ENCODE results near the gene BLVRA. TPM values are rescaled to one million over a fixed set of nuclear protein-coding genes. Genes with fewer than 3 reads are reported as not detected.
"Not testable (repeated sequence)": the region's sequence is repeated elsewhere in the genome, so short reads cannot be mapped to it uniquely, and the experiment has no call there.

The BLVRA gene, protein sequence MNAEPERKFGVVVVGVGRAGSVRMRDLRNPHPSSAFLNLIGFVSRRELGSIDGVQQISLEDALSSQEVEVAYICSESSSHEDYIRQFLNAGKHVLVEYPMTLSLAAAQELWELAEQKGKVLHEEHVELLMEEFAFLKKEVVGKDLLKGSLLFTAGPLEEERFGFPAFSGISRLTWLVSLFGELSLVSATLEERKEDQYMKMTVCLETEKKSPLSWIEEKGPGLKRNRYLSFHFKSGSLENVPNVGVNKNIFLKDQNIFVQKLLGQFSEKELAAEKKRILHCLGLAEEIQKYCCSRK
- polyA plus RNA-seq (2013, experiment 1 of 2), result 23.6 TPM
- polyA plus RNA-seq (2013, experiment 2 of 2), result 23.3 TPM

GRCh38 chr7:43758029-43758821 is at the start of gene BLVRA:
TSS of gene BLVRA (plus strand) at chr7:43758680. CDS start at chr7:43771159, 12,479 bp downstream.
- H3K27ac ChIP-seq (ENCODE audit: low read depth, low read length), result no peak within 1 kb of the TSS
- H3K9me3 ChIP-seq (ENCODE audit: insufficient read depth, low read depth, low read length), result no peaks in the 10 kb centered on the region
- H3K36me3 ChIP-seq (ENCODE audit: insufficient read depth, low read length), result no peaks in the 10 kb centered on the region
- H3K4me3 ChIP-seq (ENCODE audit: low read length), result peak within 1 kb of the TSS; percentile 81
- H3K9ac ChIP-seq (ENCODE audit: low read depth, low read length), result peak within 1 kb of the TSS; percentile 54
- H3K27me3 ChIP-seq (ENCODE audit: insufficient read depth, low read length), result peaks cover 39% of the 10 kb centered on the region
- 2% methylated on average over 67 of the region's 67 CpGs for WGBS
- H3K4me1 ChIP-seq (ENCODE audit: insufficient read depth, low read length), result peaks cover 17% of the 10 kb centered on the region

- peaks cover 13% of the 10 kb centered on the region for H3K4me1 ChIP-seq (ENCODE audit: insufficient read depth, low read length)
- no peak overlapping the region for H3K27ac ChIP-seq (ENCODE audit: low read depth, low read length)
- WGBS, result 100% methylated on average over 1 of the region's 1 CpG
- no peak overlapping the region for H3K9ac ChIP-seq (ENCODE audit: low read depth, low read length)
- H3K4me3 ChIP-seq (ENCODE audit: low read length), result no peak overlapping the region
- H3K9me3 ChIP-seq (ENCODE audit: insufficient read depth, low read depth, low read length), result peaks cover 2% of the 10 kb centered on the region; the same call in 1 of the 2 replicates
- H3K27me3 ChIP-seq (ENCODE audit: insufficient read depth, low read length), result no peaks in the 10 kb centered on the region
- H3K36me3 ChIP-seq (ENCODE audit: insufficient read depth, low read length), result peaks cover 3% of the 10 kb centered on the region; the same call in 1 of the 2 replicates
Measured at GRCh38 chr7:43711503-43711902, 47.0 kb upstream of the BLVRA start.

DNA sequence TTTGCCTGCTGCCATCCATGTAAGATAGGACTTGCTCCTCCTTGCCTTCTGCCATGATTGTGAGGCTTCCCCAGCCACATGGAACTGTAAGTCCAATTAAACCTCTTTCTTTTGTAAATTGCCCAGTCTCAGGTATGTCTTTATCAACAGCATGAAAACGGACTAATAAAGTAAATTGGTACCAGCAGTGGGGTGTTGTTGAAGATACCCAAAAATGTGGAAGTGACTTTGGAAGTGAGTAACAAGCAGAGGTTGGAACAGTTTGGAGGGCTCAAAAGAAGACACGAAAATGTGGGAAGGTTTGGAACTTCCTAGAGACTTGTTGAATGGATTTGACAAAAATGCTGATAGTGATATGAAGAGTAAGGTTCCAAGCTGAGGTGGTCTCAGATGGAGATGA is 42.5 kb upstream of the BLVRA start:
- H3K4me3 ChIP-seq (ENCODE audit: low read length), result not testable (repeated sequence)
- 93% methylated on average over 2 of the region's 2 CpGs for WGBS

DNA sequence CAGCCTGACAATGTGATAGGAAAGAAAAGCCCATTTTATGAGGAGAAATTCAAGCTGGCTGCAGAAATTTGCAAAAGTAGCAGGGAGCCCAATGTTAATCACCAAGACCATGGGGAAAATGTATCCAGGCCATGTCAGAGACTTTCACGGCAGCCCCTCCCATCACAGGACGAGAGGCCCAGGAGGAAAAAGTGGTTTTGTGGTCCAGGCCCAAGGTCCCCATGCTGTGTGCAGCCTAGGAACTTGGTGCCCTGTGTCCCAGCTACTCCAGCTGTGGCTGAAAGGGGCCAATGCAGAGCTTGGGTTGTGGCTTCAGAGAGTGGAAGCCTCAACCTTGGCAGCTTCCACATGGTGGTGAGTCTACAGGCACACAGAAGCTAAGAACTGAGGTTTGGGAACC is 41.9 kb upstream of the BLVRA start:
- 94% methylated on average over 2 of the region's 2 CpGs for WGBS
- Histone ChIP-seq H3K36me3 (ENCODE audit: insufficient read depth, low read length) (peaks cover 8% of the 10 kb centered on the region), H3K9me3 (ENCODE audit: insufficient read depth, low read depth, low read length) (peaks cover 6% of the 10 kb centered on the region; the same call in 1 of the 2 replicates), H3K4me3 (ENCODE audit: low read length) (no peak overlapping the region), H3K27me3 (ENCODE audit: insufficient read depth, low read length) (no peaks in the 10 kb centered on the region), H3K27ac (ENCODE audit: low read depth, low read length) (no peak overlapping the region), H3K9ac (ENCODE audit: low read depth, low read length) (no peak overlapping the region), H3K4me1 (ENCODE audit: insufficient read depth, low read length) (peaks cover 2% of the 10 kb centered on the region; the same call in 1 of the 2 replicates)

More for the DNA sequence above, 42.5 kb upstream of the BLVRA start:
- H3K27ac ChIP-seq (ENCODE audit: low read depth, low read length); H3K9ac ChIP-seq (ENCODE audit: low read depth, low read length); H3K9me3 ChIP-seq (ENCODE audit: insufficient read depth, low read depth, low read length); H3K27me3 ChIP-seq (ENCODE audit: insufficient read depth, low read length); H3K36me3 ChIP-seq (ENCODE audit: insufficient read depth, low read length); H3K4me1 ChIP-seq (ENCODE audit: insufficient read depth, low read length): not testable (repeated sequence)

GRCh38 chr7:43721193-43721806 is 37.2 kb upstream of the BLVRA start:
- H3K27ac ChIP-seq (ENCODE audit: low read depth, low read length), result no peak overlapping the region
- peaks cover 5% of the 10 kb centered on the region for H3K36me3 ChIP-seq (ENCODE audit: insufficient read depth, low read length)
- H3K4me3 ChIP-seq (ENCODE audit: low read length), result no peak overlapping the region
- no peaks in the 10 kb centered on the region for H3K4me1 ChIP-seq (ENCODE audit: insufficient read depth, low read length)
- H3K27me3 ChIP-seq (ENCODE audit: insufficient read depth, low read length), result no peaks in the 10 kb centered on the region
- H3K9ac ChIP-seq (ENCODE audit: low read depth, low read length), result no peak overlapping the region
- peaks cover 6% of the 10 kb centered on the region; the same call in 1 of the 2 replicates for H3K9me3 ChIP-seq (ENCODE audit: insufficient read depth, low read depth, low read length)
- WGBS, result 75% methylated on average over 1 of the region's 2 CpGs

- Histone ChIP-seq H3K27me3 (ENCODE audit: insufficient read depth, low read length) (no peaks in the 10 kb centered on the region), H3K9ac (ENCODE audit: low read depth, low read length) (no peak overlapping the region), H3K9me3 (ENCODE audit: insufficient read depth, low read depth, low read length) (no peaks in the 10 kb centered on the region), H3K36me3 (ENCODE audit: insufficient read depth, low read length) (peaks cover 3% of the 10 kb centered on the region; the same call in 1 of the 2 replicates), H3K4me3 (ENCODE audit: low read length) (no peak overlapping the region), H3K27ac (ENCODE audit: low read depth, low read length) (no peak overlapping the region), H3K4me1 (ENCODE audit: insufficient read depth, low read length) (no peaks in the 10 kb centered on the region)
Measured at GRCh38 chr7:43723007-43723341, 35.5 kb upstream of the BLVRA start.

DNA sequence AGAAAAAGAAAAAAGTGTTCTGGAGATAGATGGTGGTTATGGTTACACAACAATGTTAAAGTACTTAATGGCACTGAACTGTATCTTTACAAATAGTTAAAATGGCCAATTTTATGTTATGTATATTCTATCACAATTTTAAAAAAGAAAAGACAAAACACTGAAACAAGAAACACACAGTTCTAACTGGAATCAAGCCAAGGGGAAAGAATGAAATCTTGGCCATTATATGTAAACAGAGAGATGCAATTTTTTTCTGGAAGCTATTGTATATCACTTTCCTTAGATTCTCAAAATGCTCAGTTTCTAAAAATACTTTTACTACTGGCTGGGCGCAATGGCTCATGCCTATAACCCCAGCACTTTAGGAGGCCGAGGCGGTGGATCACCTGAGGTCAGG is 33.2 kb upstream of the BLVRA start:
- Histone ChIP-seq H3K36me3 (ENCODE audit: insufficient read depth, low read length) (peaks cover 3% of the 10 kb centered on the region; the same call in 1 of the 2 replicates), H3K4me1 (ENCODE audit: insufficient read depth, low read length) (peaks cover 6% of the 10 kb centered on the region; the same call in 1 of the 2 replicates), H3K4me3 (ENCODE audit: low read length) (no peak overlapping the region), H3K9me3 (ENCODE audit: insufficient read depth, low read depth, low read length) (no peaks in the 10 kb centered on the region), H3K9ac (ENCODE audit: low read depth, low read length) (no peak overlapping the region), H3K27me3 (ENCODE audit: insufficient read depth, low read length) (no peaks in the 10 kb centered on the region), H3K27ac (ENCODE audit: low read depth, low read length) (no peak overlapping the region)
- 97% methylated on average over 3 of the region's 3 CpGs for WGBS

DNA sequence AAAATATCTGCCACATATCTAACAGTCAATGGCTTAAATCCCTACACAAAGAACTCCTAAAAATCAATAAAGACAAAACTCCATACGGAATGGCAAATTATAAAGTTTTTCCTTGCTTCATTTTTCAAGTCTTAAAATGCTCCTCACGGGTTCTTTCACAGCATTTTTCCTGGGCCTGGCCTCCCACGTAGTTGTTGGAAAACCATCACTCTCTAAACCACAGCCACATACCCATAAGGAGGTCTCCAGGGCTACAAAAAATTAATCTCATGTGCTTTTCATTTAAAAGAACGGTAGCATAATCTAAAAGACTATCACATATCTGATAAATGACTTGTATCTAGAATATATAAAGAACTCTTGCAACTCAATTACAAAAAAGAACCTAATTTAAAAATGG is 32.0 kb upstream of the BLVRA start:
- no peak overlapping the region for H3K4me3 ChIP-seq (ENCODE audit: low read length)
- H3K27me3 ChIP-seq (ENCODE audit: insufficient read depth, low read length), result no peaks in the 10 kb centered on the region
- no peaks in the 10 kb centered on the region for H3K36me3 ChIP-seq (ENCODE audit: insufficient read depth, low read length)
- WGBS, result 91% methylated on average over 3 of the region's 4 CpGs
- no peak overlapping the region for H3K27ac ChIP-seq (ENCODE audit: low read depth, low read length)
- H3K9me3 ChIP-seq (ENCODE audit: insufficient read depth, low read depth, low read length), result no peaks in the 10 kb centered on the region
- peaks cover 6% of the 10 kb centered on the region; the same call in 1 of the 2 replicates for H3K4me1 ChIP-seq (ENCODE audit: insufficient read depth, low read length)
- no peak overlapping the region for H3K9ac ChIP-seq (ENCODE audit: low read depth, low read length)

- no peak overlapping the region for H3K4me3 ChIP-seq (ENCODE audit: low read length)
Measured at GRCh38 chr7:43727003-43727402, 31.5 kb upstream of the BLVRA start.

GRCh38 chr7:43727494-43727893 is 31.0 kb upstream of the BLVRA start:
- Histone ChIP-seq H3K4me3 (ENCODE audit: low read length) (no peak overlapping the region), H3K36me3 (ENCODE audit: insufficient read depth, low read length) (no peaks in the 10 kb centered on the region), H3K4me1 (ENCODE audit: insufficient read depth, low read length) (peaks cover 6% of the 10 kb centered on the region; the same call in 1 of the 2 replicates), H3K27me3 (ENCODE audit: insufficient read depth, low read length) (no peaks in the 10 kb centered on the region), H3K9me3 (ENCODE audit: insufficient read depth, low read depth, low read length) (no peaks in the 10 kb centered on the region), H3K9ac (ENCODE audit: low read depth, low read length) (no peak overlapping the region), H3K27ac (ENCODE audit: low read depth, low read length) (no peak overlapping the region)
- WGBS, result 100% methylated on average over 1 of the region's 1 CpG

More at GRCh38 chr7:43727003-43727402, 31.5 kb upstream of the BLVRA start:
- no peaks in the 10 kb centered on the region for H3K27me3 ChIP-seq (ENCODE audit: insufficient read depth, low read length)
- H3K4me1 ChIP-seq (ENCODE audit: insufficient read depth, low read length), result peaks cover 6% of the 10 kb centered on the region; the same call in 1 of the 2 replicates
- WGBS, result 90% methylated on average over 5 of the region's 5 CpGs
- no peaks in the 10 kb centered on the region for H3K36me3 ChIP-seq (ENCODE audit: insufficient read depth, low read length)
- H3K9me3 ChIP-seq (ENCODE audit: insufficient read depth, low read depth, low read length), result no peaks in the 10 kb centered on the region
- H3K9ac ChIP-seq (ENCODE audit: low read depth, low read length), result no peak overlapping the region
- no peak overlapping the region for H3K27ac ChIP-seq (ENCODE audit: low read depth, low read length)

Measured in HUES64 (cell line).